NCI-H1436 treated with DMSO at 0.1 percent for 48 hours (cell line): ENCODE data around the gene LRFN2.

ENCODE experiments used
- DNase-seq: peaks from one replicate; lab custom pipeline; 2025; lab: John Stamatoyannopoulos, UW

The LRFN2 gene

DNA sequence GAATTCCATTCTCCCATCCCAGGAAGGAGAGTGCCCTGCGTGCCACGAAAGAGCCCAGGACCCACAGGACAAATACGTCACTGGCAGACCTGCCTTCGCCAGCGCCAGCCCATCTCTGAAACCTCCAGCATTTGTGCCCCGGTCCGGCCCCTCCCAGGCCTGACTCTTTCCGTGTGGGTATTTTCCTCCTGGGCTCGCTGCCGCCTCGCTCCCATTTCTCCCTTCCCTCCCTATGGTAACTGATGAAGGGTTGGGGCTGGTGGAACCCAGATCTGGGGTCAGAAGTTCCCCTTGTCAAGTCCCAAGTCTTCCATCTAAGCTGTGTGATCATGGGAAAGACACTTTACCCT, 208.5 kb downstream of the LRFN2 start:
- no peak for DNase-seq

GRCh38 chr6:40378071-40378724, 209.0 kb downstream of the LRFN2 start:
- no peak for DNase-seq

DNA sequence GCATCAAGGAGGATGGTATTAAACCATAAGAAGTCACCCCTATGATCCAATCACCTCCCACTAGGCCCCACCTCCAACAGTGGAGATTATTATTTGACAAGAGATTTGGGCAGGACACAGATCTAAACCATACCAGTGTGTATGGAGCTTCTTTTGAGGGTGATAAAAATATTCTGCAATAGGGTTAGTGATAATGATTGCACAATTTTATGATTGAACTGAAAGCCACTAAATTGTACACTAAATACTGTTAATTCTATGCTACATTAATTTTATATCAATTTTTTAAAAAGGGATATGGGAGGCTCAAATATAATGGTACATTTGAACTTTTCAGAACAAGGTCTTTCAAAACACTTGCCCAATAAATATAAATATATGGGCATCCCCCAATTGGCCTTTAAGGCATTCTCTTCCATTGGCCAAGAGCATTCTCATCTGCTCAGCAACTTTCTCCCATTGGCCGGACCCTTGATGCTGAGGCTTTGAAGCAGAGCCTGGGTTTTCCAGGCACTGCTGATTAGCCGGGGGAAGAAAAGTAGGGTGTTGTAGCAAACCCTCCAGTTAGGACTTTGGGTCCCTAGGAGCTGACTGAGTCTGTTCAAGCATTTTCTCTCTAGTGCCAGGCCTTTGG, 209.9 kb downstream of the LRFN2 start:
- no peak for DNase-seq

- no peak for DNase-seq
Observed at GRCh38 chr6:40376113-40376650, 211.0 kb downstream of the LRFN2 start.

DNA sequence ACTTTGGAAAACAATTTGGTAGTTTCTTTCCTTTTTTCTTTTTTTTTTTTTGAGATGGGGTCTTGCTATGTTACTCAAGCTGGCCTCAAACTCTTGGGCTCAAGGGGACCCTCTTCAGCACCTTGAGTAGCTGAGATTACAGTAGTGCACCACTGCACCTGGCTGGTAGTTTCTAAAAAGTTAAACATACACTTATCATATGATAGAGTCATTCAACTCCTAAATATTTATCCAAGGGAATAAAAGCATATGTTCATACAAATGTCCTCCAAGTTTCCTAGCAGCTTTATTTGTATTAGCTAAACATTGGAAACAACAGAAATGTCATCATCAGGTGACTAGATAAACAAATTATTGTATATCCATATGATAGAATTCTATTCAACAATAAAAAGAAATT, 213.9 kb downstream of the LRFN2 start:
- no peak for DNase-seq

- no peak for DNase-seq
Observed at GRCh38 chr6:40371621-40372020, 215.5 kb downstream of the LRFN2 start.

- no peak for DNase-seq
Observed at GRCh38 chr6:40371095-40371494, 216.1 kb downstream of the LRFN2 start.

DNA sequence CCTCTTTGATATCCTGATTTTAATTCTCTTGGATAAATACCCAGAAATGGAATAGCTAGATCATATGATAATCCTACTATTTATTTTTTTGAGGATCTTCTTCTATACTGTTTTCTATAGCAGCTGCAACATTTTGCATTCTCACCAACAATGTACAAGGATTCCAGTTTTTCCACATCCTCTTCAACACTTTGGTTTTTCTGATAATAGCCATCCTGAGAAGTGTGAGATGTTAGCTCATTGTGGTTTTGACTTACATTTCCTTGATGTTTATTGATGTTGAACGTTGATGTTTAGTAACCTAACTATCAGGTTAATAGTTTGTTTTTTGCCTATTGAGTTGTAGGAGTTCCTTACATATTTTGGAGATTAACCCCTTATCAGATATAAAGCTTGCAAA, 217.3 kb downstream of the LRFN2 start:
- DNase-seq, result no peak

GRCh38 chr6:40369042-40369441, 218.1 kb downstream of the LRFN2 start:
- DNase-seq, result no peak

DNA sequence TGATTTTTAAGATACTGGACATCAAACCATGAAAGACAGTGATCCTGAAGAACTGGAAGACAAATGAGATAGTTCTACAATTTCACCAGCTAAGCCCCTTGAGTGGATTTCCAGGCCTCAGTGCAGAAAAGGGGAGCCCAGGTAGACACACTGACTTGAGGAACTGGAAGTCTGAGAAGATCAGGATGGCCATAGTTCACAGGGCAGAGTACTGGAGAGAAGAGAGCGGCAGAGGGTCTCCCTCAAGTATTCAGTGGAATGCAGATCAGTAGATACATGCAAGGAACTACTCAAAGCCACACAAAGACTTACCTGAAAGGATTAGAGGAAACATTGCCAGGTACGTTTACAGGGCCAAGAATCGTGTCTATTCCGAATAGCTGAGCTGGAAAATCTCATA, 224.3 kb downstream of the LRFN2 start:
- no peak for DNase-seq

- no peak for DNase-seq
Observed at GRCh38 chr6:40359808-40360207, 227.4 kb downstream of the LRFN2 start.

- no peak for DNase-seq
Observed at GRCh38 chr6:40358473-40359460, 228.4 kb downstream of the LRFN2 start.

DNA sequence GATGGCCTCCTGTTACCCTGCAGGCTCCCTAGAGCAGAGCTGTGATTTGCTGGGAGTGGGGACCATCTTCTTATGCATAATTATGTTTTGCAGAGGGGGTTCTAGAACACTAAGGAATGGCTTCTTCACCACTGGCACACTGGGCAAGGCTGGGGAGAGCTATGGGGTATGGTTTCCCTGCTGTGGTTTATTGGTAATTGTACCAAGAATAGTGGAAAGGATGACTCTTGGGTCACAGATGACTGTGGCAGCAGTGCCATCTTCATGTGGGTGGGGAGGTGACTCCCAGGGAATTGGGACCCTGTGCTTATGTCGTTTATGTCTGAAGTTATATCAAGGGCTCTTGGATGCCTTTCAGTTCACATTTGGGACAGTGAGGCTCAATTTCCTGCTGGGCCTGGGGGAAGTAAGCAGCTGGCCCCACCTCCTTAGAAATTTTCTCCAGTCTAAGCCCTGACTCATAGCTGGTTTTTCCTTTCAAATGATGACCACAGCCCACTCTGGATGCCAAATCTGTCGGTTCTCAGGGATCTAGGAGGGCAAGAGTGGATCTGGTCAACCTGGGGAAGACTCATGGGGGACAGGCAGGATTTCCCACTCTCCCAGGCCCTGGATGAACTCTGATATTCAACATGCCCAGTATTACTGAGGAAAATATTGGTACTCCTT, 230.8 kb downstream of the LRFN2 start:
- DNase-seq, result no peak

DNA sequence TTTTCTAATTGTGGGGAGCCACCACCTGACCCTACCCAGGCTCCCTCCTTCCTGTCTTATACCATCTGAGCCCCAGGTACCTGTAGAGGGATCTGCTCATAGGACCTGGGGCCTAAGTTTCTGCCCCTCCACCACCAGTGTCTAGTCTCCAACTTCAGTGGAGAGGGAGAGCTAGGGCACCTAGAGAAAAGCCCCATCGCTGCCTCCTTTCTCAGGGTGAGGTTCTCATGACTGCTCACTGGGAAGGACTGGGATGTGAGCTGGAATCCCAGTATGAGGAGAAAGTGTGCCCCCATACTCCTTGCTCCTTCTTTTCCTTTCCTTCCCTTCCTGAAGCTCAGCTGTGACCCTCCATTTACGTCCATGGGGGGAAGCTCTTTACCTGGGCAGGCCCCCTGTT, 231.6 kb downstream of the LRFN2 start:
- no peak for DNase-seq

- DNase-seq, result no peak
Observed at GRCh38 chr6:40355066-40355465, 232.1 kb downstream of the LRFN2 start.

- no peak for DNase-seq
Observed at GRCh38 chr6:40353967-40354452, 233.2 kb downstream of the LRFN2 start.

- DNase-seq, result no peak
Observed at GRCh38 chr6:40353197-40353966, 233.8 kb downstream of the LRFN2 start.

GRCh38 chr6:40352527-40353170, 234.5 kb downstream of the LRFN2 start:
- DNase-seq, result no peak

- DNase-seq, result no peak
Observed at GRCh38 chr6:40352006-40352405, 235.2 kb downstream of the LRFN2 start.

GRCh38 chr6:40350747-40351217, 236.4 kb downstream of the LRFN2 start:
- DNase-seq, result no peak
